Activated CD4-positive, alpha-beta T cell treated with anti-CD3 and anti-CD28 coated beads, Interleukin-2, amount 10 ng/mL, durations not matched to agents 24 days and 14 days (primary cell): Measurements from ENCODE around the gene JCHAIN. TPM values are rescaled to one million over a fixed set of nuclear protein-coding genes. Genes with fewer than 3 reads are reported as not detected.

Experiments used
- DNase-seq: peaks from one replicate; pipeline ENCODE4 v3.0.0; 2022
- H3K27ac Mint-ChIP-seq: one replicate; pipeline ENCODE4 v1.8.0; 2022; ENCODE audit warnings: mild to moderate bottlenecking, mixed read lengths
- H3K27me3 Mint-ChIP-seq: one replicate; pipeline ENCODE4 v1.8.0; 2022; ENCODE audit warnings: mixed read lengths
- H3K36me3 Mint-ChIP-seq: one replicate; pipeline ENCODE4 v1.8.0; 2022; ENCODE audit warnings: low read depth, mild to moderate bottlenecking, mixed read lengths
- H3K4me1 Mint-ChIP-seq: one replicate; pipeline ENCODE4 v1.8.0; 2021; ENCODE audit warnings: mixed read lengths
- H3K4me3 Mint-ChIP-seq: one replicate; pipeline ENCODE4 v1.8.0; 2022; ENCODE audit warnings: mild to moderate bottlenecking, moderate library complexity, mixed read lengths
- H3K9me3 Mint-ChIP-seq: one replicate; pipeline ENCODE4 v1.8.0; 2021; ENCODE audit warnings: mixed read lengths
- intact Hi-C: fragments of 100-400 bp; cut with micrococcal nuclease; formaldehyde crosslinking; loops from one replicate; pipeline ENCODE4 v1.15.1; 2023
- total RNA-seq: library from RNA; stranded (reverse); gene quantifications from 2 replicates; pipeline ENCODE4 v1.2.3, GENCODE V29; 2022

JCHAIN gene
- total RNA-seq, 1 donor from 2014 or later, result not detected

- Mint-ChIP-seq H3K27me3 (peaks cover 5% of the 10 kb centered on the region), H3K27ac (no peak overlapping the region), H3K36me3 (no peaks in the 10 kb centered on the region), H3K4me3 (no peak overlapping the region), H3K4me1 (no peaks in the 10 kb centered on the region), H3K9me3 (no peaks in the 10 kb centered on the region)
- intact Hi-C loops, result loop anchor here (2.0 to 10.0 kb wide), 2 partner anchors 70 to 386 kb away; partner anchors contain the start of gene UTP3
- peak; percentile 61 for DNase-seq
Measured at GRCh38 chr4:70619288-70619687, 47.0 kb downstream of the JCHAIN start.

- Mint-ChIP-seq H3K36me3 (no peaks in the 10 kb centered on the region), H3K27me3 (peaks cover 26% of the 10 kb centered on the region), H3K27ac (no peak overlapping the region), H3K9me3 (no peaks in the 10 kb centered on the region), H3K4me1 (no peaks in the 10 kb centered on the region), H3K4me3 (no peak overlapping the region)
- intact Hi-C loops, result loop anchor here (10.0 kb wide), 1 partner anchor 391 kb away; no protein-coding TSS in a partner anchor
- peak; percentile 22 for DNase-seq
Measured at GRCh38 chr4:70614184-70614555, 52.1 kb downstream of the JCHAIN start.

GRCh38 chr4:70613306-70614183 is 52.8 kb downstream of the JCHAIN start:
- H3K27me3 Mint-ChIP-seq, result peaks cover 28% of the 10 kb centered on the region
- H3K4me1 Mint-ChIP-seq, result no peaks in the 10 kb centered on the region
- no peaks in the 10 kb centered on the region for H3K9me3 Mint-ChIP-seq
- no peak overlapping the region for H3K4me3 Mint-ChIP-seq
- peak; percentile 41 for DNase-seq
- intact Hi-C loops, result loop anchor here (10.0 kb wide), 1 partner anchor 391 kb away; no protein-coding TSS in a partner anchor
- H3K36me3 Mint-ChIP-seq, result no peaks in the 10 kb centered on the region
- H3K27ac Mint-ChIP-seq, result no peak overlapping the region

GRCh38 chr4:70608324-70608723 is 58.0 kb downstream of the JCHAIN start:
- no peak for DNase-seq
- no peak overlapping the region for H3K27ac Mint-ChIP-seq
- H3K9me3 Mint-ChIP-seq, result no peaks in the 10 kb centered on the region
- intact Hi-C loops, result no loop called here
- no peaks in the 10 kb centered on the region for H3K4me1 Mint-ChIP-seq
- H3K27me3 Mint-ChIP-seq, result peaks cover 28% of the 10 kb centered on the region
- H3K36me3 Mint-ChIP-seq, result no peaks in the 10 kb centered on the region
- H3K4me3 Mint-ChIP-seq, result no peak overlapping the region

GRCh38 chr4:70607334-70607853 is 58.9 kb downstream of the JCHAIN start:
- no peak overlapping the region for H3K4me3 Mint-ChIP-seq
- intact Hi-C loops, result no loop called here
- H3K27me3 Mint-ChIP-seq, result peaks cover 21% of the 10 kb centered on the region
- H3K27ac Mint-ChIP-seq, result no peak overlapping the region
- no peaks in the 10 kb centered on the region for H3K4me1 Mint-ChIP-seq
- DNase-seq, result peak; percentile 41
- H3K36me3 Mint-ChIP-seq, result no peaks in the 10 kb centered on the region
- H3K9me3 Mint-ChIP-seq, result no peaks in the 10 kb centered on the region

- Mint-ChIP-seq H3K4me1 (no peaks in the 10 kb centered on the region), H3K36me3 (no peaks in the 10 kb centered on the region), H3K27ac (no peak overlapping the region), H3K27me3 (peaks cover 17% of the 10 kb centered on the region), H3K9me3 (no peaks in the 10 kb centered on the region), H3K4me3 (no peak overlapping the region)
- peak; percentile 47 for DNase-seq
- intact Hi-C loops, result no loop called here
Measured at GRCh38 chr4:70606459-70606858, 59.8 kb downstream of the JCHAIN start.

Other genes with a start within 250 kb of the JCHAIN start
- not detected in 2 replicates for gene MUC7, start 194.3 kb downstream of the JCHAIN start, total RNA-seq
- not detected in 2 replicates for gene AMTN, start 147.9 kb downstream of the JCHAIN start, total RNA-seq
- gene AMBN, start 74.3 kb downstream of the JCHAIN start, total RNA-seq, result not detected in 2 replicates
- gene ENAM, start 37.8 kb downstream of the JCHAIN start, total RNA-seq, result not detected in 2 replicates
- 45.9 and 47.6 TPM in 2 replicates for gene UTP3, start 22.0 kb upstream of the JCHAIN start, total RNA-seq
- gene RUFY3, start 55.5 kb upstream of the JCHAIN start, total RNA-seq, result 11.5 and 14.8 TPM in 2 replicates
- 122 and 124 TPM in 2 replicates for gene GRSF1, start 173.4 kb upstream of the JCHAIN start, total RNA-seq
- 23.1 and 24.1 TPM in 2 replicates for gene MOB1B, start 235.9 kb upstream of the JCHAIN start, total RNA-seq